AG04449 (cell line): ENCODE measurements around the gene JAZF1.

ENCODE experiments used
- CTCF ChIA-PET: fragments of 350-600 bp; formaldehyde crosslinking; extraction: SDS; loops from one replicate; lab custom pipeline; 2021; ENCODE audit warnings: antibody characterized with exemption; lab: Yijun Ruan, JAX
- POLR2A ChIA-PET: fragments of 400-600, 350-600 bp; formaldehyde crosslinking; extraction: SDS; loops from one replicate; lab custom pipeline; 2020; ENCODE audit warnings: antibody characterized with exemption, inconsistent platforms; lab: Yijun Ruan, JAX
- DNase-seq: peaks from one replicate; pipeline ENCODE4 v3.0.0-alpha.2; 2010; ENCODE audit warnings: low read depth, low spot score
- H3K4me3 ChIP-seq: 2 replicates; pipeline ENCODE4 v1.5.1; 2011; ENCODE audit warnings: low read depth, mild to moderate bottlenecking, control low read depth, low read length
- TF ChIP-seq, protein P1 (sequence below): IDR thresholded peaks from one replicate; pipeline ENCODE4 v1.5.1; 2011; ENCODE audit warnings: mild to moderate bottlenecking, moderate library complexity, low read length, control low read depth, inconsistent platforms; ENCODE audit not compliant: insufficient read depth; ENCODE audit errors: missing control alignments

Gene JAZF1

DNA sequence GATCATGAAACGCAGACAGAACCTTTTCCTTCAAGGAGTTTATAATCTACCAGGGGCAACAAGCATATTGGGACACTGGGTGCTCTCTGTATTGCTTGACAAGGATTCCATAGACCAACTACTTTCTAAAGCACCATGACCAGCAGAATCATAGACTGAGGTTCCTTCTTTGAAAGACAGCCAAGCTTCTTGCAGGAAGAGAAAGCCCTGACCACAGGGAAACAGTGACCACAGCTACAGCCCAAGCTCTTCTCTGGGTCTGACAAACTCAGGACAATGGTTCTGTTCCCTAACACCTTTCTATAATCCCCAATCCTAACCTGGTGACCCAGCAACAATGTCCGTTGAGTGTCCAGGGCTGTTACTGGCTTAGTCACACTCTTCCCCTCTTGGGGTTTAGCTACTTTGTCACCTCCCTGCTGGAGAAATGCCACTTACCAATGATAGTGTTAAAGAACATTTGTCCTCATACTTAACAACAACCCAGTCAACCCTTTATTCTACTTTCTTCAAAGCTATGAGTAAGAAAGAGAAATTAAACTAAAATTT, 155.7 kb downstream of the JAZF1 start:
- H3K4me3 ChIP-seq, result no peak overlapping the region
- ChIA-PET CTCF (interaction anchor here (0.7 to 6.9 kb wide), 3 partner anchors 37 to 829 kb away, joined by 3 to 68 read pairs (median 5); no protein-coding TSS in a partner anchor), POLR2A (no interaction called here)
- no peak for DNase-seq
- TF ChIP-seq, protein P1, sequence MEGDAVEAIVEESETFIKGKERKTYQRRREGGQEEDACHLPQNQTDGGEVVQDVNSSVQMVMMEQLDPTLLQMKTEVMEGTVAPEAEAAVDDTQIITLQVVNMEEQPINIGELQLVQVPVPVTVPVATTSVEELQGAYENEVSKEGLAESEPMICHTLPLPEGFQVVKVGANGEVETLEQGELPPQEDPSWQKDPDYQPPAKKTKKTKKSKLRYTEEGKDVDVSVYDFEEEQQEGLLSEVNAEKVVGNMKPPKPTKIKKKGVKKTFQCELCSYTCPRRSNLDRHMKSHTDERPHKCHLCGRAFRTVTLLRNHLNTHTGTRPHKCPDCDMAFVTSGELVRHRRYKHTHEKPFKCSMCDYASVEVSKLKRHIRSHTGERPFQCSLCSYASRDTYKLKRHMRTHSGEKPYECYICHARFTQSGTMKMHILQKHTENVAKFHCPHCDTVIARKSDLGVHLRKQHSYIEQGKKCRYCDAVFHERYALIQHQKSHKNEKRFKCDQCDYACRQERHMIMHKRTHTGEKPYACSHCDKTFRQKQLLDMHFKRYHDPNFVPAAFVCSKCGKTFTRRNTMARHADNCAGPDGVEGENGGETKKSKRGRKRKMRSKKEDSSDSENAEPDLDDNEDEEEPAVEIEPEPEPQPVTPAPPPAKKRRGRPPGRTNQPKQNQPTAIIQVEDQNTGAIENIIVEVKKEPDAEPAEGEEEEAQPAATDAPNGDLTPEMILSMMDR, result no peak

- ChIA-PET CTCF (interaction anchor here (0.6 to 6.9 kb wide), 59 partner anchors 8 to 825 kb away, joined by 3 to 68 read pairs (median 3); partner anchors contain the start of gene HOXA13), POLR2A (no interaction called here)
- no peak overlapping the region for H3K4me3 ChIP-seq
- TF ChIP-seq, protein P1, result peak; percentile 80
- DNase-seq, result no peak
Observed at GRCh38 chr7:28020302-28020940, 160.2 kb downstream of the JAZF1 start.

DNA sequence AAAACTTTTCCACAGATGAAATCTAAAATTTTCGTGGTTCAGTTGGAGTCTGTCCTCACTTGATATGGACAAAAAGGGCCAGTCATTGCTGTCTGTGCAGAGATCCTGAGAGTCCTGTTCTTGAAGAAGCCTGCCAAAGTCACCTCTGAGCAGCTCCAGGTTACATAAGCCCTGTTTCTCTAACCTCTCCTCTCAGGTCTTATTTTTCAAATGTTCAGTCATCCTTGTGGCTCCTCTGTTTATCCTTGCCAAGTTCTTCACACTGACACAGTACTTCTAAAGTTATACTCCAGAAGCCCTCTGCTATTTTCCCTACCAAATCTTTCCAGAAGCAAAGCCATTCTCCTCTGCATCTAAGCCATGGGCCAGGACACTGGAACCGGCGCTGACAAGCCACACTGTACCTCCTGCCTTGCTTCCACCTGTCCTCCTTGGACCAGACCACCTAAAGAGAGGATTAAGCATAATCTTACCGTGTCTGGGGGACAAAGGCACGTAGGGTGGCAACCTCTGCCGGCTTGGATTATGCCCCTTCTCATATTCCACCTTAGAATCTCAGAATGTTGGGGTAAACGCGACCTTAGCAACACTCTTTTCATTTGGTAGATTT, 161.6 kb downstream of the JAZF1 start:
- POLR2A ChIA-PET, result no interaction called here
- no peak for DNase-seq

GRCh38 chr7:28018446-28018845, 162.1 kb downstream of the JAZF1 start:
- no peak for DNase-seq
- H3K4me3 ChIP-seq, result no peak overlapping the region
- POLR2A ChIA-PET, result no interaction called here
- CTCF ChIA-PET, result interaction anchor here (1.4 to 6.9 kb wide), 4 partner anchors 17 to 823 kb away, joined by 3 to 68 read pairs (median 21); no protein-coding TSS in a partner anchor
- TF ChIP-seq, protein P1, result no peak

More for the DNA sequence above, 161.6 kb downstream of the JAZF1 start:
- CTCF ChIA-PET, result interaction anchor here (0.7 to 6.9 kb wide), 17 partner anchors 11 to 823 kb away, joined by 3 to 68 read pairs (median 5); partner anchors contain the start of gene HOXA13
- no peak overlapping the region for H3K4me3 ChIP-seq
- TF ChIP-seq, protein P1, result no peak

GRCh38 chr7:28018020-28018419, 162.6 kb downstream of the JAZF1 start:
- no peak overlapping the region for H3K4me3 ChIP-seq
- DNase-seq, result no peak
- POLR2A ChIA-PET, result no interaction called here
- CTCF ChIA-PET, result interaction anchor here (1.0 to 4.7 kb wide), 4 partner anchors 17 to 823 kb away, joined by 3 to 23 read pairs (median 11); no protein-coding TSS in a partner anchor
- TF ChIP-seq, protein P1, result no peak

- no peak for DNase-seq
- no peak overlapping the region for H3K4me3 ChIP-seq
- ChIA-PET POLR2A (no interaction called here), CTCF (interaction anchor here (1.0 to 4.7 kb wide), 3 partner anchors 44 to 822 kb away, joined by 3 to 23 read pairs (median 3); no protein-coding TSS in a partner anchor)
- TF ChIP-seq, protein P1, result no peak
Observed at GRCh38 chr7:28017372-28017771, 163.2 kb downstream of the JAZF1 start.
